ENCODE results near the gene ARL17B.
"Not testable (repeated sequence)": the region's sequence is repeated elsewhere in the genome, so short reads cannot be mapped to it uniquely, and the experiment has no call there.

Gene ARL17B

DNA sequence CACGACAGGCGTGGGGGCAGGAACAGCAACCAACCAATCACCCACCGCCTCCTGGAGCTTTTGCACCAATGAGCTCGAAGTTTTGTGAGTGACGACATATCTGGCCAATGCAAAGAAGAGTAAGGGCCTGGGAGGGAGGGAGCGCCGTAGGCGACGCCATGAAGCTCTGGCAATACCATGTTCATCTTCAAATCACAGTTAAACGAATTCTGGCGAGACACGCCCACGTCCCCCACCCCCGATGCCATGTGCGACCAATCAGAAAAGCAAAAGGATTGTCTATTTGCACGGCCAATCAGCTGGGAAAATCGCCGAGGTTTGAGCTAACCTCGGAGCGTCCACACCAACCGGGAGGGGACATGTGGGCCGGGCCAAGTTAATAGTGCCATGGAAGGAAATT lies at the start of gene ARL17B:
ARL17B (minus strand) TSS at position 12 of the 400 bp plus-strand sequence. CDS start 3,369 bp downstream, outside the sequence.
- DNase-seq: not testable (repeated sequence)

GRCh38 chr17:46409864-46410263 lies 48.3 kb upstream of the ARL17B start:
- DNase-seq: not testable (repeated sequence)

GRCh38 chr17:46407155-46407554 lies 45.6 kb upstream of the ARL17B start:
- not testable (repeated sequence) for DNase-seq

DNA sequence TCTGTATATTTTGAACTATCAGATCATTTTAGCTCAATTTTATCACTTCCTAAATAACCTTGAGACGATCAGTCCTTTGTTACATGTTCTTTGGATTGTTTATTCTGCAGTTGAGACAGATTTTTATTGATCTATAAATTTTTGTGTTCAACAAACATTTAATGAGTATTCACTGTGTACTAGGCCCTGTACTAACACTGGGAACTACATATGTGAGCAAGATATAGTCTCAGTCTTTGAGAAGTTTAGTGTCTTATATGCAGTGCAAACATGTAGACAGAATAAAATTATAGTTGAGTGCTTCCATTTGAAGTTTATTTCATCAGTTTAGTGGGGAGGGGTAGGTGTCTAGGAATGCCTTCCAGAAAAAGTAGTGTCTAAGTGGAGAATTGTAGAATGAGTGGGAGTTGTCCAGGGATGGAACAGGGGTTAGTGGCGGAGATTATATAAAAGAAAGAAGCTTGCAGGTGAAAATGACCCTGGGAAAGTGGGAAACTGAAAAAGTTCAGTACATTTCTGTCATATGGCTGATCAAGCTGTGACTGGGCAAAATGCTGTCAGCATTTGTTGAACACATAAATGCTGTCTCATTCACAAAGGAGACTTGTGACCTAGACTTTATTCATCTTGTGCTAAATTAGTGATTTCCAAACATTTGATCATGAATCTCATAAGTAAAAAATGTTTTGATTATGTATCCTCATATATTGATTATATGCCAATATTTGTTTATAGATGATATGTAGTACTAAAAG lies 39.6 kb upstream of the ARL17B start:
- not testable (repeated sequence) for DNase-seq

- DNase-seq: not testable (repeated sequence)
Observed at GRCh38 chr17:46400543-46400942, 39.0 kb upstream of the ARL17B start.

GRCh38 chr17:46399993-46400392 lies 38.4 kb upstream of the ARL17B start:
- not testable (repeated sequence) for DNase-seq

GRCh38 chr17:46396292-46396691 lies 34.7 kb upstream of the ARL17B start:
- not testable (repeated sequence) for DNase-seq

DNA sequence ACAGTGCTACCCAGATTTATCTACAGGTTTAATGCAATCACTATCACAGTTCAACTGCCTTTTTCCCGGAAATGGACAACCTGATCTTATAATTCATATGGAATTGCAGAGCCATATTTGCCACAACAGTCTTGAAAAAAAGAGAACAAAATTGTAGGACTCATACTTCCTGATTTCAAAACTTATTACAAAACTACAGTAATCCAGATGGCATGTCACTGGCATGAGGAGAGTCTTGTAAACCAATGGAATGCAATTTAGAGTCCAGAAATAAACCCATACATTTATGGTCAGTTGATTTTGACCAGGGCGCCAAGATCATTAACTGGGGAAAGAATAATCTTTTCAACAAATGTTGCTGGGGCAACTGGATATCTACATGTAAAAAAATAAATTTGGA lies 32.1 kb upstream of the ARL17B start:
- not testable (repeated sequence) for DNase-seq

- DNase-seq: not testable (repeated sequence)
Observed at GRCh38 chr17:46385491-46385890, 23.9 kb upstream of the ARL17B start.

DNA sequence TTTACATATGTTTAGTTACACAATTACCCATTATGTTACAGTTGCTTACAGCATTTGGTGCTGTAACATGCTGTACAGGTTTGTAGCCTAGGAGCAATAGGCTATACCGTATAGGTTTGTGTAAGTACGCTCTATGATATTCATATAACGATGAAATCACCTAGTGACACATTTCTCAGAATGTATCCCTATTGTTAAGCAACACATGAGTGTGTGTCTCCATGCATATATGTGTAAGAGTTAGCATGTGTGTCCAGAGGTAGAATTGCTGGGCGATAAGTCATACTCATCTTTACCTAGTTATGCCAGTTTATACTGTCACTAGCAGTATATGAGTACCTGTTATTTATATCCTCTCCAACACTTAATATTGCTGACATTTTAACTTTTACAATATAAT lies 21.6 kb upstream of the ARL17B start:
- not testable (repeated sequence) for DNase-seq

- not testable (repeated sequence) for DNase-seq
Observed at GRCh38 chr17:46373418-46373817, 11.9 kb upstream of the ARL17B start.

GRCh38 chr17:46372236-46373229 lies 11.0 kb upstream of the ARL17B start:
- DNase-seq: not testable (repeated sequence)

DNA sequence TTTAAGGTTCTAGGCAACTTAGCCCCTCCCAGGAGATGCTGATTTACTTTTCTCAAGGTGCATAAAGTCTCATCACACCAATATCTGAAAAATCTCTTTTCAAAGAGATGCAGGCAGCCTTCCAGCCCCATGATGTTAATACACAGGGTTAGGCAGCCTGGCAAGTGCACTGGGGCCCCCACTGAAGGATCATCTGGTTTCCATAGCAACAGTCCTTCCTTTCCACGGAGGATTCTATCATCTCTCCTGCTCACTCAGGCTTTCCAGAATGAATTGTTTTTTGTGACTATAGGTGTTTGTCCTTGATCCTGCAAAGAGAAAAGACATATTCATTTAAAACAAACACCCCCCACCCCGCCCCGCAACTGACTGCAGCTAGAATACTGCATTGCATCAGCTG lies 6.0 kb upstream of the ARL17B start:
- not testable (repeated sequence) for DNase-seq

DNA sequence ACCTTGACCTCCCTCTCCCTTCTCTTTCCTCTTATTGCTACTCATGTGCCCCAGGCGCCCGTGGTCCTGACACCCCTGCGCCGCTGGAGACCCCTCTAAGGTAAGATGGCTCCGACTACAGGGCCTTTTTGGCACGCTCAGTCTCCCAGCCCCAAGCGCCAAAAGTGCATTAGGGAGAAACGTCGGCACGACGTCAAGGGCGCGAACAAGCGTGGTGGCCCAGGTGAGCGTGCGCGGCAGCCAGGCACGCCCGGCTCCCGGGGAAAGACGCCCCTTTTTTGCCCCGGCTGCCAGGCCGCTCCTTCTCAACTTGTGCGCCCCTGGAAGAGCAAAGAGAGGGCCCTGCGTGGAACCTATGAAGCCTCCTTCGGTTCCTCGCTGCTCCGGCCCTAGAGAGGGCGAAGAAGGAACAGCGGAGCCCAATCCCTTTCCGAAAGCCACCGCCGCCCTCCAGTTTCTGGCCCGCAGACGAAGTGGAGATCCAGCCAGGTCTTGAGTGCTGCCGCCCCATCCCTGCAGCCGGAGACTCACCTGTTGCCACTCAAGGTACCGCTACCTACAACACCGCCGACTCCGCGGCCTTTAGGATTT lies 326 bp downstream of the ARL17B start:
- DNase-seq: not testable (repeated sequence)

- DNase-seq: not testable (repeated sequence)
Observed at GRCh38 chr17:46353856-46354255, 7.7 kb downstream of the ARL17B start.

DNA sequence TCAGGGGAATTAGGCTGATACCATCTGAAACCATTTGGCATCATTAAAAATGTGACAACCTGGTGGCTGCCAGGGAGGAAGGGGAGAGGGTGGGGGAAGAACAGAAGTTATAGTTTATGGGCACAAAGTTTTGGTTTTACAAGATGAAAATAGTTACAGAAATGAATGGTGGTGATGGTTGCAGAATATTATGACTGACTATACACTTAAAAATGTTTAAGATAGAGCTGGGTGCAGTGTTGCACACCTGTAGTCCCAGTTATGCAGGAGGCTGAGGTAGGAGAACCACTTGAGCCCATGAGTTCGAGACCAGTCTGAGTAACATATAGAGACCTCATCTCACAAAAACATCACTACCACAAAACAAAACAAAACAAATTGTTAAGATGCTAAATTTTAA lies 12.5 kb downstream of the ARL17B start:
- not testable (repeated sequence) for DNase-seq

DNA sequence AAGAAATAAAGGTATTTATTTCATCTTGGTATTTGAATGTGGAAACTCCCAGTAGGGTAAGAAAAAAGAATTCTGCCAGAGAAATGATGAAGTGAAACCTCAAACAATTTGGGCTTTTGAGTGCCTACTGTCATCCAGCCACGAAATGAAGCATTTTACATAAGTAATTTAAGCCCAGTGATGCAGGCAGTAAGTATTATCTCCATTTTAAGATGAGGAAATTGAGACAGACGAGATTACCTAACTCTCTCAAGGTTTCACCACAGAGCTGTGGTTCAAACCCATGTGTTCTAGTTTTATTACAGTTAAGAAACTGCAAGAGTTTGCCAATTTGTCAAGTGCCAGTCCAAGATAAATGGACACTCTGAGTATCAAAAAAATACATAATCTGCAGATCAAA lies 13.2 kb downstream of the ARL17B start:
- not testable (repeated sequence) for DNase-seq

GRCh38 chr17:46342131-46342530 lies 19.4 kb downstream of the ARL17B start:
- not testable (repeated sequence) for DNase-seq

- DNase-seq: not testable (repeated sequence)
Observed at GRCh38 chr17:46341220-46341619, 20.3 kb downstream of the ARL17B start.

DNA sequence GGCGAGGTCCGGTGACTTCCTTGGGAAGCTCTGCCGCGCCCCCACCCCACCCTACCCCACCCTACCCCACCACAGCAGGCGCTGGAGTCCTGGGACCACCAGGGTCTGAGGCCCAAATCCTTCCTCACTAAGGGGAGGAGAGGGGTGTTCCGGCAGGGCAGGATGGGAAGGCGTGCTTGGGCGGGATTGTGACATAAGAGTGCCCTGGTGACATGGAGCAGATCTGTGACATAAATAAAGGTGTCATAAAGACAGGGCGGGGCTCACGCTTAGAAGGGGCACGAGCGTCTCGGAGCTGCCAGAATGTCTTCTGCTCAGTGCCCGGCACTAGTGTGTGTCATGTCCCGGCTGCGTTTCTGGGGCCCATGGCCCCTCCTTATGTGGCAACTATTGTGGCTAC lies 66.7 kb downstream of the ARL17B start, which contains the start of gene LRRC37A:
LRRC37A (plus strand) TSS at position 301 of the 400 bp plus-strand sequence; CDS start at position 304, 3 bp downstream.
- not testable (repeated sequence) for DNase-seq

GRCh38 chr17:46291618-46292017 lies 69.9 kb downstream of the ARL17B start:
- DNase-seq: not testable (repeated sequence)

DNA sequence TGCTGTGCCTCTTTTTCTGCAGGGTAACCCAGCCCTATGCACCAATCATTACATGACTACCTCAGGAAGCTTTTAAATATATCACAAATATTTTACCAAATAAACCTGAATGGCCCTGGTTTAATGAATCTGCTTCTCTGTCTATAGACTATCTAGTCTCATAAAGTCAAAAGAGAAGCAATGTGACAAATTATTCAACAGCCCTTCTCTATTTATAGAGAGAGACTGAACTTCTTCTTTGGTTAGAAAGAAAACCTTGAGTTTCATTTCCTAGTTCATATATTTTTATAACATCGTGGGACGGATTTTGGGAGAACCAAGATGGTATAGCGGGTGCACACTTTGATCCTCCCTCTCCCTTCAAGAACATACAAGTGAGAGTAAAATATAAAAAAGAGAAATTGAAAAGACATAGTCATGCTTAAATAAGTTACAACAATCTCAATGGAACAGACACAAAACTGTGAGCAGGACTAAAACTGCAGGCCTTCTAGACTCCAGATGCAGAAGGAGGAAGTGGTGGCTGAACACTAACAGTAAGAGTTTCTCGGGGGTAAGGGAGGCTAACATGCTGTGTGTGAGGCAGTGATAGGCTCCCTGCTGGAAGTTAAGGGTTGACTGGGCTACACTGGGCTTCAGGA lies 70.5 kb downstream of the ARL17B start:
- DNase-seq: not testable (repeated sequence)

Data from NCI-H774 (cell line).